DOHH2 (cell line): ENCODE measurements around the gene MCRIP1.

ENCODE experiments used
- CTCF ChIP-seq: fragments of 200-600 bp; sonication (generic); IDR thresholded peaks from one replicate; pipeline ENCODE4 v1.5.1; 2014; ENCODE audit warnings: antibody characterized with exemption, mild to moderate bottlenecking, low read depth, low read length; ENCODE audit not compliant: poor library complexity, severe bottlenecking
- EZH2phosphoT487 ChIP-seq: fragments of 200-600 bp; sonication (generic); IDR thresholded peaks from 2 replicates; pipeline ENCODE4 v1.6.1; 2017; ENCODE audit warnings: borderline replicate concordance, mild to moderate bottlenecking, antibody characterized with exemption, low read length, moderate library complexity, mixed read lengths

GRCh38 chr17:81877569-81877968 lies 44.5 kb upstream of the MCRIP1 start:
- TF ChIP-seq CTCF (no peak), EZH2phosphoT487 (no peak)
